HG03095 (cell line): ENCODE data around the gene TEDDM1.
"Not testable (repeated sequence)": the region's sequence is repeated elsewhere in the genome, so short reads cannot be mapped to it uniquely, and the experiment has no call there.

Experiments
- ATAC-seq: cut with Tn5 transposase; IDR thresholded peaks from one replicate; pipeline ENCODE4 v1.9.1; 2021; ENCODE audit warnings: moderate library complexity; ENCODE audit not compliant: unreplicated experiment

TEDDM1 gene

DNA sequence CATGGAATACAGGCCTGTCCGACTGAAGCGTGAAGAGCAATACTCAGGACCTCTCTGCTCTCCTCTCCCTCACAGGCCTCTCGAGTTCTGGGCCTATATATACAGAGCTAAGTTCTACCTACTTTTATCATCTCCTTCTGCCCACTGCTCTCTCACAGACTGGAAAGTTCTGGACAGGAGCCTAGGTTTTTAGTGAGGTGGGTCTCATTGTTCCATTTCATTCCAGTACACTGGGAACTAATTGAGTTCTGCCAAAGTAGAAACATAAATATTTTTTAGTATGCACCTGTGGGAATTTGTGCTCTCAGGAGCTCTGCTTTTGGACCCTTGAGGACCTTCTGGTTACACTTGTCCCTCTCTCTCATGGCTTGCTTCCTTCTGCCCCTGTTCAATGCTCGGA is at the start of gene TEDDM1:
Gene TEDDM1 (minus strand): TSS at position 101 of the 400 bp plus-strand sequence. CDS start 182 bp downstream, outside the sequence.
- no peak for ATAC-seq

- no peak for ATAC-seq
Observed at GRCh38 chr1:182450087-182450486, 49.6 kb upstream of the TEDDM1 start, which contains the start of gene RGSL1. TSS of gene RGSL1 (plus strand) at chr1:182450146. CDS start at chr1:182450166, 20 bp downstream.

DNA sequence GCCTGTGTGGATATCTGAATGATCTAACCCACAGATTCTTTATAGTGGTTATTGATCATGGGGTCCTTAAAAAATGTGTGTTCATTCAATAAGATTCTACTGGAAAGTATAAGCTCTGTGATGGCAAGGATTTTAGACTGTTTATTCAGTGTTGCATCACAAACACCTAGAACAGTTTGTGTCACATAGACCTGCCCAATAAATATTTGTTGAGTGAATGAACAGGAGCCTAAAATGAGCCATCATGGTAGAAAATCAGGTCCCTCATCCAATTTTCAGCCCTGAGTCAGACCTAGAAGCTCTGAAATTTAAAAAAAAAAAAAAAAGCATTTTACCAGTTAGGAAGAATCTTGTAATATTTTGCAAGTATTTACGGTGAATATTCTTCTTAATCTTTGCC is 47.2 kb upstream of the TEDDM1 start:
- ATAC-seq = no peak

- not testable (repeated sequence) for ATAC-seq
Observed at GRCh38 chr1:182447124-182447523, 46.7 kb upstream of the TEDDM1 start.

DNA sequence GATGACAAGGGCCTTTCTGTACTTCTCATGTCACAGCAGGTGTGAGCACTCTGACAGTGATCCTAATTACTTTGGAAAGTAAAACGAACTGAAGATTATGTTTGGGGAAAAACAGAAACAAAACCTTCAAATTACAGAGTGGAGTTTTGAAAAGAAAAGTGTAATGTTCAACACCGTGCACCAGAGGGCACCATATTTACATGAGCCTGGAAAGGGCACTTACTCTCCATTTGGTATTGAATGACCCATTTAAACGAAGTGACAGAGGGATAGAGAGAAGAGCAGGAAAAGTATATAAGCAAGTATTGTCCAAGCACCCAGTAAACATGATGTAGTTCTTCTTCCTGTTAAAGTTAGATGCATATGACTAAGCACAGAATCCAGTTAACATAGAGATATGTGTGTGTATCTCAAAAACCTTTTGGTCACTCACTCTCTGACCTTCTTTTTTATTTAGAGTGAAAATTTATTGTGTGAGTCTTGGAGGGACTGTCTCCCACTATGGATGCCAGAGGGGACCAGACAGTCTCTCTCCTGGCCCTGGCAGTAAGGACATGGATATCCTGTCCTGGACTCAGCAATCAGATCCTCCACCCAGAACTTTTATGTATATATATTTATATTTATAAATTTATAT is 45.7 kb upstream of the TEDDM1 start:
- ATAC-seq = peak; percentile 48

DNA sequence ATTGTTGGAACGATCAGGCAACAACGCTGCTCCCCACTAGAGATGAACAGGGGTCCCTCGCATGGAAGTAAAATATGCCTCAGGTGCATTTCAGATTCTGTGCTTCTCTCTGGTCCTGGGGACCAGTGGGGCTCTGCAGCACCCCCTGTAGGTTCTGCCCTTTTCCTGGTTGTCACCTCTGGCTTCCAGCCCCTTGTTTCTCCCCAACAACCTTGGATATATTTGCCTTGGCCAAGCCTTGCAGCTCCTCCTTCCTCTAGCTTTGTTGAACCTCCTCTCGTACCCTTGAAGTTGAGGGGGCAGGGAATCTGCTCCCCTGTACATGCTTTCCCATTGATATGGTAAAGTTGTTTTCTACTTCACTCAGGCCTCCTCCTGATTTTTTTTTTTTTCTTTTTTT is 44.0 kb upstream of the TEDDM1 start:
- ATAC-seq = no peak

DNA sequence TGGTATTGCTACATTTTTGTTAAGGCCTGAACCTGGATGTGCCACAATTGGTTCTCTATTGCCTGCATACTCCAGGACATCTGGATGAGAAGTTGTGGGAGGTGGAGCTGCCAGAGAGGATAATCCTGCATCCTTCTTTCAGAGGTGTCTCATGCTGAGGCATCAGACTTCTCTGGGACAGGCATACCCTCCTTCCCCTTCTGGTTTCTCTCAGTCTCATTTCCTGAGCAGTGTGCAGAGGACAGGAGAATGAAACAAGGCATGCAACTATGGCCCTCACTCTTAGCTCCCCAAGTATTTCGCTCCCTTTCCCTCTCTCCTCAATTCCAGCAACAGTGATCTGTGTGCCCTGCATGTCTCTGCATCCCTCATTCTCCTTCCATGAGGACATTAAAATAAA is 41.9 kb upstream of the TEDDM1 start:
- no peak for ATAC-seq

DNA sequence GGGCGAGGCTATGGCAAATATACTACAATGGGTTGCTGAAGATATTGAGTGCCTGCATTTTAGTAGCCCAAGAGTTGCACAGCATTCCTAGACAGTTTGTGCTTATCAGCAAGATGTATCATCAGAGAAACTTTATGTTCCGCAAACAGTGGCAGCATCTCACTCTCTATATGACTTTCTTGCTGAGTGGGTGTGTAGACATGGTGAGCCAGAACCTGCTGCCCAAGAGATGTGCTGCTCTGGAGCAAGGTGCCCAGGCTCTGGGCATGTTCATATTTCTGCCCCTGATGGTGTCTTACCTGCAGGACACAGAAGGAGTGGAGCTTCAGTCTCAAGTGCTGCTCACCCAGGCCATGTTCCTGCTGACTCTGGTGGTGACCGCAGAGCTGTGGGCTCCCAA is 41.3 kb upstream of the TEDDM1 start:
- no peak for ATAC-seq

- ATAC-seq = no peak
Observed at GRCh38 chr1:182438326-182438725, 37.9 kb upstream of the TEDDM1 start.

GRCh38 chr1:182433580-182433979 is 33.1 kb upstream of the TEDDM1 start:
- no peak for ATAC-seq

DNA sequence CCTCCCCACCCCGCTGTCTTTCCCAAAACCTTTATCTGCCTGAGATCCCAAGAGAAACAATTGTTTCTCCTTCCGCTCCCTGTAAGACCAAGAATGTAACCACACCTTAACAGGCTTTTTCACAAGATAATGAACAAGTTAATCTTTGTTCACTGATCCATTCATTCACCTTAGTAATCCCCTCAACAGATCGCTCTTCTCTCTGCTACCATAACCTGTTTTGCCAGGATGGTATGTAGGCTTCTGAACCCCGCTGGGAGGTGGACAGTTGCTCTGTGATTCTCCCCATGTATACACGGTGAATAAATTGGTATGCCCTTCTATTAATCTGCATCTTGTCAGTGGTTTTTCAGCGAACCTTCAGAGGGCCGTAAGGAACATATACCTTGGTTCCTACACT is 30.8 kb upstream of the TEDDM1 start:
- no peak for ATAC-seq

DNA sequence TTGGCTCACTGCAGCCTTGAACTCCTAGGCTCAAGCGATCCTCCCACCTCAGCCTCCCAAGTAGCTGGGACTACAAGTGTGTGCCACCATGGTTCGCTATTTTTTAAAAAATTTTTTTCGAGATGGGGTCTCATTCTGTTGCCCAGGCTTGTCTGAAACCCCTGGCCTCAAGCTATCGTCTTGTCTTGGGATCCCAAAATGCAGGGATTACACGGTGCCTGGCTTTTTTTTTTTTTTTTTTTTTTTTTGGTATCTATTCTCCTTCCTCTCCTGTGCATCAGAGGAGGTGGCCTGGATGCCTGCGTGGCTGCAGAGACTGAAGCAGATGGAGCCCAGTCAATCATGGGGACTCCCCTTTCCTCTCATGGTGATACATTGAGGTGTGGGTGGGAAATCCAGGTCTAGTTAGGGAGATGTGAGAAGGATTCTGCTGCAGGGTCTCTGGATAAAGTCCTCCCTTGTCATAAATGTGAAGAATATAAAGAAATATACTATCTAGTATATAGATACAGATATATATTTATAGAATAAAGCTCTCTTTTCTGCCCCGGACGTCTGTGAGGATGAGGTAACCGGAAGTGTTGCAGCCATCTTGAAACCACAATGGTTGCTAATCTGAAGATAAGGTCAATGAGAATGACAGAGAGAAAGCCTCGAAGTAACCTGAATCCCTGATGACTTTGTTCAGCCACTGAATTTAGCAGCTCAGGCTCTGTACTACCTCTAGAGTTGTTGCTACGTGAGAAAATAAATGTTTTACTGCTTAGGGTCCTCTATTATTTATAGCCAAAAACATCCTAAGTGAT is 30.0 kb upstream of the TEDDM1 start:
- ATAC-seq = peak; percentile 43

- no peak for ATAC-seq
Observed at GRCh38 chr1:182428043-182428442, 27.6 kb upstream of the TEDDM1 start.

GRCh38 chr1:182426442-182427430 is 26.3 kb upstream of the TEDDM1 start:
- peak; percentile 71 for ATAC-seq

DNA sequence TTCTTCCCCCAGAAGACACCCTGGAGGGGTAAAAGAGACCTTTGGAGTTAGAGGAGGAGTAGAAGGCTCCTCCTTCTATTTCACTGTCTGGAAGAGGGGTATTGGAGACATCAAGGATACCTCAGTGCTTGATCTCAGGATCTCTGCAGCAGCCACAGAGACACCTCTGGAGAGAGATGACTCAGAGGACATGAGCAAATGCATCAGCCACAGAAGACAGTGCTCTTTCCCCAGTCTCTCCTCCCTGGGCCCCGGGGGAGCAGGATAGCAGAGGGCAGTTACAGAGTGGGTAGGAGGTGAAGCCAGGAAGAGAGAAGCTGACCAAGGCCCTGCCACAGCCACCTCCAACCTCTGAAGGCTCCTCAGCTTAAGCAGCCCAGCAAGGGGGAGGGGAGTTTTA is 15.3 kb upstream of the TEDDM1 start:
- ATAC-seq = no peak

GRCh38 chr1:182413969-182414368 is 13.5 kb upstream of the TEDDM1 start:
- no peak for ATAC-seq

- ATAC-seq = no peak
Observed at GRCh38 chr1:182413486-182413885, 13.0 kb upstream of the TEDDM1 start.

DNA sequence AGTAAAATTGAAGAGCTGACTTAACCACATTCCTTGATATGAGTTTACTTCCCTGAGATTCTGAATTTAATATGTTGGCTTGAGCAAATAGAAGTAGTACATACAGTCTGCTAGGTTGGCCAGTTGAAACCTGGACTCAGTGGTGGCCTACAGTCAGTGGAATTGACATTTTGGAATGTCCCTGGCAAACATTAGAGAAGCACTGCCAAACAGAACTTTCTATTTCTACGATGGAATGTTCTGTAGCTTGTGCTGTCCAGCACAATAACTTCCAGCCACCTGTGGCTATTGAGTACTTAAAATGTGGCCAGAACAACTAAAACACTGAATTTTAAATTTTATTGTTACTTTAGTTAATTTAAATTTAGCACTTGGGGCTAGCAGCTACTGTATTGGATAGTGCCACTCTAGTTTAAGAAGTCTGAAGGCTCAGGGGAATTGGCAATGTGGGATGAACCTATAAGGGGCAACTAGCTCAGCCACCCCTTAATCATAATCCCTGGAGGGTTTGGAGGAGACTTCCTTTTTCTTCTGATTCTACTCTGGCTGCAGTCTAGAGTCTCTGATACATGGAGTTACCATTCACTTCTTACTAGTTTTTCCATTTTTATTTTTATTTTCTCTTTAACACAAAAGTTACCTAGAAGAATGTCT is 10.3 kb upstream of the TEDDM1 start:
- no peak for ATAC-seq

- ATAC-seq = no peak
Observed at GRCh38 chr1:182410138-182410537, 9.7 kb upstream of the TEDDM1 start.

- no peak for ATAC-seq
Observed at GRCh38 chr1:182408435-182409075, 8.1 kb upstream of the TEDDM1 start.
